PC-3 (cell line): Measurements from ENCODE around the gene BAZ2B. TPM values are rescaled to one million over a fixed set of nuclear protein-coding genes. Genes with fewer than 3 reads are reported as not detected.

ENCODE experiments used
- ATAC-seq: fragments of 200-7000 bp; cut with Tn5 transposase; 2 replicates; pipeline ENCODE4 v1.9.1; 2020; ENCODE audit warnings: mild to moderate bottlenecking, moderate library complexity
- BruUV-seq: library from RNA; stranded (reverse); fragments of 400-500 nt; replicated peaks from 2 replicates; lab custom pipeline; 2021; lab: Mats Ljungman, UMichigan
- CTCF ChIA-PET: fragments of 300-600 bp; sonication (Branson Sonifier 250); formaldehyde crosslinking; loops from one replicate; lab custom pipeline; 2022; ENCODE audit warnings: antibody characterized with exemption; lab: Charles Lee
- POLR2A ChIA-PET: fragments of 300-600 bp; sonication (Branson Sonifier 250); formaldehyde crosslinking; loops from one replicate; lab custom pipeline; 2022; ENCODE audit warnings: antibody characterized with exemption; ENCODE audit not compliant: unreplicated experiment; lab: Charles Lee
- DNase-seq: peaks from one replicate; pipeline ENCODE4 v3.0.0-alpha.2; 2015
- H2AFZ ChIP-seq: fragments of 300-600 bp; sonication (generic); 2 replicates; pipeline ENCODE4 v1.6.0; 2016; ENCODE audit warnings: antibody characterized with exemption, low read length
- H3F3A ChIP-seq: fragments of 300-600 bp; sonication (generic); one replicate; pipeline ENCODE4 v1.6.0; 2017; ENCODE audit warnings: antibody characterized with exemption, low read length, control low read depth, mild to moderate bottlenecking; ENCODE audit not compliant: unreplicated experiment
- H3K27ac ChIP-seq: fragments of 300-600 bp; sonication (generic); 2 replicates; pipeline ENCODE4 v1.5.1; 2016; ENCODE audit warnings: mild to moderate bottlenecking, low read length
- H3K27me3 ChIP-seq: fragments of 300-600 bp; sonication (generic); 2 replicates; pipeline ENCODE4 v1.6.1; 2016; ENCODE audit warnings: low read length, mixed read lengths
- H3K36me3 ChIP-seq: fragments of 300-600 bp; sonication (generic); 2 replicates; pipeline ENCODE4 v1.6.1; 2016; ENCODE audit warnings: low read depth, mixed run types, low read length, mixed read lengths
- H3K4me1 ChIP-seq: fragments of 300-600 bp; sonication (generic); 2 replicates; pipeline ENCODE4 v1.5.1; 2016; ENCODE audit warnings: low read length; ENCODE audit not compliant: insufficient read depth
- H3K4me2 ChIP-seq: fragments of 300-600 bp; sonication (generic); 2 replicates; pipeline ENCODE4 v1.6.0; 2016; ENCODE audit warnings: low read length
- H3K4me3 ChIP-seq: fragments of 300-600 bp; sonication (generic); 2 replicates; pipeline ENCODE4 v1.5.1; 2016; ENCODE audit warnings: mild to moderate bottlenecking, low read length, mixed read lengths
- H3K79me2 ChIP-seq: fragments of 300-600 bp; sonication (generic); 2 replicates; pipeline ENCODE4 v1.6.1; 2017; ENCODE audit warnings: low read length, mixed read lengths
- H3K9ac ChIP-seq: fragments of 300-600 bp; sonication (generic); 2 replicates; pipeline ENCODE4 v1.6.0; 2016; ENCODE audit warnings: mild to moderate bottlenecking, low read length
- H3K9me2 ChIP-seq: fragments of 300-600 bp; sonication (generic); replicated peaks from 2 replicates; pipeline ENCODE4 v1.6.1; 2016; ENCODE audit warnings: mixed run types, low read length, mixed read lengths
- H3K9me3 ChIP-seq: fragments of 300-600 bp; sonication (generic); 2 replicates; pipeline ENCODE4 v1.6.1; 2016; ENCODE audit warnings: low read length, mixed read lengths
- H4K20me1 ChIP-seq: fragments of 300-600 bp; sonication (generic); 2 replicates; pipeline ENCODE4 v1.6.1; 2016; ENCODE audit warnings: low read length, mixed read lengths
- EZH2 ChIP-seq: fragments of 300-600 bp; sonication (generic); IDR thresholded peaks from one replicate; pipeline ENCODE4 v1.6.1; 2017; ENCODE audit warnings: antibody characterized with exemption, mild to moderate bottlenecking, low read length; ENCODE audit not compliant: unreplicated experiment
- EZH2phosphoT487 ChIP-seq: fragments of 300-600 bp; sonication (generic); IDR thresholded peaks from 2 replicates; pipeline ENCODE4 v1.6.1; 2018; ENCODE audit warnings: mild to moderate bottlenecking, antibody characterized with exemption, low read length, borderline replicate concordance
- intact Hi-C: fragments of 100-400 bp; cut with micrococcal nuclease; formaldehyde crosslinking; loops from 2 replicates; pipeline ENCODE4 v1.9.0; 2023
- total RNA-seq: library from RNA; depleted of rRNA; stranded (reverse); fragments of >200 nt; gene quantifications from 2 replicates; pipeline ENCODE4 v1.2.3, GENCODE V29; 2014
- TF ChIP-seq, protein P1 (sequence below): fragments of 300-600 bp; sonication (generic); conservative IDR thresholded peaks from 2 replicates; pipeline ENCODE4 v1.5.1; 2017; ENCODE audit warnings: antibody characterized with exemption, low read depth, mild to moderate bottlenecking, low read length

The BAZ2B gene
- total RNA-seq, 1 experiment from 2014 or later: 19.6 TPM

DNA sequence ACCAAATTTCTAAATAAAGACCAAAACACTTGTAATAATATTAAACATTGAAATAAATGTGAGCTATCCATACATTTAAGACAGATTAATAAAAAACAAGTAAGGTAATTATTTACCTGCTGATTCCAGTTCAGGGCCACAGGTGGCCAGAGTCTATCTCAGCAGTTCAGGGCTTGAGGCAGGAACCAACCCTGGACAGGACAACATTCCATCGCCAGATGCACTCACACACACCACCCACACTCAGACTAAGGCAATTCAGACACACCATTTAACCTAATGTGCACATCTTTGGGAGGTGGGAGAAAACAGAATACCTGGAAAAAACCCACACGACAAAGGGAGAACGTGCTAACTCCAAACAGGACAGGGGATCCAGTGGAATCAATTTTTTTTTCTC, 315.8 kb downstream of the BAZ2B start:
- ChIA-PET POLR2A (no interaction called here), CTCF (no interaction called here)
- H3K4me3 ChIP-seq: no peak overlapping the region
- TF ChIP-seq, protein P1, sequence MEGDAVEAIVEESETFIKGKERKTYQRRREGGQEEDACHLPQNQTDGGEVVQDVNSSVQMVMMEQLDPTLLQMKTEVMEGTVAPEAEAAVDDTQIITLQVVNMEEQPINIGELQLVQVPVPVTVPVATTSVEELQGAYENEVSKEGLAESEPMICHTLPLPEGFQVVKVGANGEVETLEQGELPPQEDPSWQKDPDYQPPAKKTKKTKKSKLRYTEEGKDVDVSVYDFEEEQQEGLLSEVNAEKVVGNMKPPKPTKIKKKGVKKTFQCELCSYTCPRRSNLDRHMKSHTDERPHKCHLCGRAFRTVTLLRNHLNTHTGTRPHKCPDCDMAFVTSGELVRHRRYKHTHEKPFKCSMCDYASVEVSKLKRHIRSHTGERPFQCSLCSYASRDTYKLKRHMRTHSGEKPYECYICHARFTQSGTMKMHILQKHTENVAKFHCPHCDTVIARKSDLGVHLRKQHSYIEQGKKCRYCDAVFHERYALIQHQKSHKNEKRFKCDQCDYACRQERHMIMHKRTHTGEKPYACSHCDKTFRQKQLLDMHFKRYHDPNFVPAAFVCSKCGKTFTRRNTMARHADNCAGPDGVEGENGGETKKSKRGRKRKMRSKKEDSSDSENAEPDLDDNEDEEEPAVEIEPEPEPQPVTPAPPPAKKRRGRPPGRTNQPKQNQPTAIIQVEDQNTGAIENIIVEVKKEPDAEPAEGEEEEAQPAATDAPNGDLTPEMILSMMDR: no peak
- no peak for TF ChIP-seq EZH2phosphoT487
- TF ChIP-seq EZH2: no peak
- H3K79me2 ChIP-seq: no peaks in the 10 kb centered on the region
- no peaks in the 10 kb centered on the region for H3K27me3 ChIP-seq
- no peak overlapping the region for H3K9ac ChIP-seq
- BruUV-seq: no TSS peak
- H3K9me3 ChIP-seq: no peaks in the 10 kb centered on the region
- no peak overlapping the region for H2AFZ ChIP-seq
- no peaks in the 10 kb centered on the region for H3F3A ChIP-seq
- ATAC-seq (no peak), DNase-seq (no peak)
- H4K20me1 ChIP-seq: no peaks in the 10 kb centered on the region
- intact Hi-C loops: no loop called here
- no peak overlapping the region for H3K4me2 ChIP-seq
- H3K27ac ChIP-seq: no peak overlapping the region
- 0 out of 2 replicates have a peak, but pooled peaks cover 6% of the 10 kb centered on the region for H3K4me1 ChIP-seq
- no peaks in the 10 kb centered on the region for H3K9me2 ChIP-seq
- no peaks in the 10 kb centered on the region for H3K36me3 ChIP-seq

DNA sequence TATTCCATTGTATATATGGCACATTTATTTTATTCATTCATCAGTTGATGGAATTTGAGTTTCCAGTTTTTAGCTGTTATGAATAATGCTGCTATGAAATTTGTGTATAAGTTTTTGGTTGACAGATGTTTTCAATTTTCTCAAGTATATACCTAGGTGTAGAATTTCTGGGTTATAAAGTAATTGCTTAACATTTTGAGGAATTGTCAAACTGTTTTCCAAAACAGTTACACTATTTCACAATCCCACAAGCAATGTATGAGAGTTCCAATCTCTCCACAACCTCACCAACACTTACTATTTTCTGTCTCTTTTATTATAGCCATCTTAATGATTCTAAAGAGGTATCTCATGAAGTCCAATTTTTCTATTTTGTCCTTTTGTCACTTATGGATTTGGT, 317.4 kb downstream of the BAZ2B start:
- Histone ChIP-seq H3K9me3 (no peaks in the 10 kb centered on the region), H3K4me3 (no peak overlapping the region), H3F3A (no peaks in the 10 kb centered on the region), H2AFZ (no peak overlapping the region), H3K9ac (no peak overlapping the region), H3K4me2 (no peak overlapping the region), H3K27ac (no peak overlapping the region), H3K79me2 (no peaks in the 10 kb centered on the region), H3K36me3 (no peaks in the 10 kb centered on the region), H3K9me2 (no peaks in the 10 kb centered on the region), H3K4me1 (0 out of 2 replicates have a peak, but pooled peaks cover 6% of the 10 kb centered on the region), H4K20me1 (no peaks in the 10 kb centered on the region), H3K27me3 (no peaks in the 10 kb centered on the region)
- TF ChIP-seq EZH2 (no peak), EZH2phosphoT487 (no peak)
- TF ChIP-seq, protein P1: no peak
- POLR2A ChIA-PET: no interaction called here
- CTCF ChIA-PET: no interaction called here
- ATAC-seq (no peak), DNase-seq (no peak)
- no TSS peak for BruUV-seq
- intact Hi-C loops: no loop called here

DNA sequence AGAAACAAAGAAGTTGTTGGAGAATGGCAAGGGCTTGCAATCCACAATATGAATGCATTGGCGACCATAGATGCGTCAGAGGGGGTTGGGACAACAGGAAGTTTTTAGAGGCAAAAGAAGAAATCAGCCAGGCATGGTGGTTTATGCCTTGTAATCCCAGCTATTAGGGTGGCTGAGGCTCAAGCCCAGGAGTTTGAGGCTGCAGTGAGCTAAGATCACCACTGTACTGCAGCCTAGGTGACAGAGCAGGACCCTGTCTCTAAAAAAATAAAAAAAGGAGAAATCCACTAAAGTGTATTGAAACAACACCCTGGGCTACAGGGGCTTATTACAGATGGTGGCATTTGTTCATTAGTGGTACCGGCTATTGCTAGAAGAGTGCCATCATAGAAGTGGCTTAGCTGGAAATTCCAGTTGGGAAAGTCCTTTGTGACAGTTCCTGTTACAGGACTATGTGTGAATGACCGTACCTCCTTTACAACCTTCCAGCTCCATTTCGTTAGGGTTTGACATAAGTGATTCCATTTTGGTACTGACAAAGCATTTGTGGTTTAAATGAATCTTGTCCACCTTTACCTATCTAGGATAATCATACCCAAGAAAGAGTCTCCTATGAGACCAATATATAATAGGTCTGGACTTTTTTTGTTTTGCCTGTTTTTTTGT, 319.2 kb downstream of the BAZ2B start:
- CTCF ChIA-PET: interaction anchor here (0.5 kb wide), 1 partner anchor 18 kb away, joined by 3 read pairs; no protein-coding TSS in a partner anchor
- no peak overlapping the region for H3K9ac ChIP-seq
- 0 out of 2 replicates have a peak, but pooled peaks cover 6% of the 10 kb centered on the region for H3K4me1 ChIP-seq
- no peaks in the 10 kb centered on the region for H3F3A ChIP-seq
- no peak overlapping the region for H3K4me3 ChIP-seq
- H3K9me3 ChIP-seq: no peaks in the 10 kb centered on the region
- TF ChIP-seq EZH2phosphoT487: no peak
- TF ChIP-seq, protein P1: no peak
- no peak for TF ChIP-seq EZH2
- no peak overlapping the region for H3K4me2 ChIP-seq
- H4K20me1 ChIP-seq: no peaks in the 10 kb centered on the region
- H3K9me2 ChIP-seq: no peaks in the 10 kb centered on the region
- POLR2A ChIA-PET: no interaction called here
- H2AFZ ChIP-seq: no peak overlapping the region
- H3K27me3 ChIP-seq: no peaks in the 10 kb centered on the region
- H3K36me3 ChIP-seq: no peaks in the 10 kb centered on the region
- H3K79me2 ChIP-seq: no peaks in the 10 kb centered on the region
- intact Hi-C loops: no loop called here
- DNase-seq (peak; percentile 48), ATAC-seq (no peak)
- BruUV-seq: no TSS peak
- H3K27ac ChIP-seq: no peak overlapping the region
